Lower leg skin (tissue), 3 donors: ENCODE results near the gene ATG9A.

ENCODE experiments used
- POLR2A ChIP-seq, 2 donors: fragments of 450-650 bp; IDR thresholded peaks; one replicate each; pipeline ENCODE4 v1.6.1; 2016 to 2017; ENCODE audit warnings: antibody characterized with exemption in 2 of 2, mild to moderate bottlenecking in 1 of 2, moderate library complexity in 1 of 2
- TF ChIP-seq, protein P1 (sequence below), 3 donors: fragments of 450-650 bp; IDR thresholded peaks; one replicate each; pipeline ENCODE4 v1.5.1; 2016; ENCODE audit warnings: antibody characterized with exemption in 3 of 3, mild to moderate bottlenecking in 3 of 3, moderate library complexity in 2 of 3

DNA sequence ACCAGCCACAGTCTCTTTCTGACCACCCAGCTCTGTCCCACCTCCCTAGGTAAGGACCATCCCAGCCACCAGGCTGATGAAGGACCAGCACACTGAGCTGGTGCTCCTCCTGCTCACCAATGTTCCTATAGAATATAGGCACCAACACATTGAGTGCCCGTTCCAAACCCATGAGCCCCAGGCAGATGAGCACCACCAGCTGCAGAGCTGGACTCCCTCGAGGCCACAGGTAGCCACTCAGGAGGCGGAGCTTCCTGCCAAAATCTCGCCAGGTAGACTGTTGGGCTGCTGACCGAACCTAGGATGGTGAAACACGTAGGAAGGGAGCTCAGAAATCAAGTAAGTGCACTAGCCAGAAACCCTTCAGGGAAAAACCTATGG is 12.9 kb downstream of the ATG9A start:
- TF ChIP-seq, protein P1, sequence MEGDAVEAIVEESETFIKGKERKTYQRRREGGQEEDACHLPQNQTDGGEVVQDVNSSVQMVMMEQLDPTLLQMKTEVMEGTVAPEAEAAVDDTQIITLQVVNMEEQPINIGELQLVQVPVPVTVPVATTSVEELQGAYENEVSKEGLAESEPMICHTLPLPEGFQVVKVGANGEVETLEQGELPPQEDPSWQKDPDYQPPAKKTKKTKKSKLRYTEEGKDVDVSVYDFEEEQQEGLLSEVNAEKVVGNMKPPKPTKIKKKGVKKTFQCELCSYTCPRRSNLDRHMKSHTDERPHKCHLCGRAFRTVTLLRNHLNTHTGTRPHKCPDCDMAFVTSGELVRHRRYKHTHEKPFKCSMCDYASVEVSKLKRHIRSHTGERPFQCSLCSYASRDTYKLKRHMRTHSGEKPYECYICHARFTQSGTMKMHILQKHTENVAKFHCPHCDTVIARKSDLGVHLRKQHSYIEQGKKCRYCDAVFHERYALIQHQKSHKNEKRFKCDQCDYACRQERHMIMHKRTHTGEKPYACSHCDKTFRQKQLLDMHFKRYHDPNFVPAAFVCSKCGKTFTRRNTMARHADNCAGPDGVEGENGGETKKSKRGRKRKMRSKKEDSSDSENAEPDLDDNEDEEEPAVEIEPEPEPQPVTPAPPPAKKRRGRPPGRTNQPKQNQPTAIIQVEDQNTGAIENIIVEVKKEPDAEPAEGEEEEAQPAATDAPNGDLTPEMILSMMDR (IDR thresholded peaks at IDR 0.05), result no peak
- TF ChIP-seq POLR2A (IDR thresholded peaks at IDR 0.05), result no peak
